ENCODE measurements around the gene DYNC2LI1.
"Not testable (repeated sequence)": the region's sequence is repeated elsewhere in the genome, so short reads cannot be mapped to it uniquely, and the experiment has no call there.

The DYNC2LI1 gene

GRCh38 chr2:43773876-43774613 lies at the start of gene DYNC2LI1:
TSS of gene DYNC2LI1 (plus strand) at chr2:43774039. CDS start at chr2:43774139, 100 bp downstream.
- peak; percentile 93 for DNase-seq

DNA sequence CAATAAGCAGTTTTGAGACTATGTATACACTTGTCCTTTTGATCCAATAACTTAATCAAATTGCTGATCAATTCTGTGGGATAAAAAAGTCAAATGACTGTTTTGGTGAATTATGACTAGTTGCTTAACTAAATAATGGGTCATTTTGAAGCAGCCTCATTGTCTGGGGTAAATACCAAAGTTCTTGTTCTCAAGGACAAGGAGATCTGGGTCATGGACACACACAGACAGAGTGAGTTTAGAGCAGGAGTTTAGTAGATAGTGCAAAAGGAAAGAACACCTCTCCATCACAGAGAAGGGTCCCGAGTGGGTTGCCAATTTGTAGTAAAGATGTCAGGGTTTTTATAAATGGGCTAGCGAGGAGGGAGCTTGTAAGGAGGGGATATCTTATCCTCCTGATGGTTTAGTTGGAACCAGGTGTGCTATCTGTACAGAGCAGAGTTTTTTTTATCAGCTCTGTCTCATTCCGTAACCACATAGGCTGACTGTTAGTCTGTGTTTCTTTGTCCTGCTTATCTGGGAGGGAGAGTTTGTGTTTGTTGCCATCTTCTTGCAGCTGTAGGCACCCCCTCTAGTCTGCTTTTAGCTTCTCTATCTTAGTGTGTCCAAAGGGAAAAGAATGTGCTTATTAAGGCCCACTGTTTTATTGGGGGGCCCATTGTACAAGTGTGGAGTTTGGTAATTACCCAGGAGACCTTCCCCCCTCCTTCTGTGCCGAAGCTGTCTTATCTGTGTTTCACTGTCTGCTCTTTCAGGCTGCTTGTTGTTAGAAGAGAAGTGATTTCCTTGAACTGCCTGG lies 48.9 kb upstream of the DYNC2LI1 start:
- no peak for DNase-seq

GRCh38 chr2:43725711-43726246 lies 48.1 kb upstream of the DYNC2LI1 start:
- DNase-seq = no peak

DNA sequence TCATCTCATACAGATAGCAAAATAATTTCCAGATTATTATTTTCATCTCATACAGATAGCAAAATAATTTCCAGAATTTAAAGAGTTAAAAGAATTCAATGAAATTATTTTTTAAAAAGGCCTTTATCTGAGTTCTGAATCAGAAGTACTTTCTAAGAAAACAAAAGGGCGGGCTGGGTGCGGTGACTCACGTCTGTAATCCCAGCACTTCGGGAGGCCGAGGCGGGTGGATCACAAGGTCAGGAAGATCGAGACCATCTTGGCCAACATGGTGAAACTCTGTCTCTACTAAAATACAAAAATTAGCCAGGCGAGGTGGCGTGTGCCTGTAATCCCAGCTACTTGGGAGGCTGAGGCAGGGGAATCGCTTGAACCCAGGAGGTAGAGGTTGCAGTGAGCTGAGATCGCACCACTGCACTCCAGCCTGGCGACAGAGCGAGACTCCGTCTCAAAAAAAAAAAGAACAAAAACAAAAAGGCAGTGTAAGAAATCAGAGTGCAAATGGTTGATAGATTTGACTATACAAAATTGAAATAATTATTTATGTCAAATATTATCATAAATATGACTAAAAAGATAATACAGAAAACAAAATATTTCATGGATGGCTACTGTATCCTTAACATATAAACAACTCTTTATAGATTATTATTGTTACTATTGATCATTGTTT lies 46.7 kb upstream of the DYNC2LI1 start:
- DNase-seq = not testable (repeated sequence)

DNA sequence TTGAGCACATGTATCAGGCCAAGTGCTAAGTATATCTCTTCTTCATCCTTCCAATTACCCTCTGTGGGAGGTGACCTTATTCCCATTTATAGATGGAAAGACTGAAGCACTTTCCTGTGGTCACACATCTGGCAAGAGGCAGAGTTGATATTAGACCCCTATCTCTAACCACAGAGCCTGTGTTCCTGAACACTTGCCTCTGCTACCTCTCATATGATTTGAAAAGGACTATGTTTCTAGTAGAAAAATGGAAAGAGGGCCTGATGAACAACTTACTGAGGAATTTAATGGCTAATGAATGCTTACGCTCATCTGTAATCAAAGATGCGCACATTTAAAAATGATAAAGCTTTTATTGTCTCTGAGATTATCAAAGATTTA lies 46.2 kb upstream of the DYNC2LI1 start:
- DNase-seq = no peak

DNA sequence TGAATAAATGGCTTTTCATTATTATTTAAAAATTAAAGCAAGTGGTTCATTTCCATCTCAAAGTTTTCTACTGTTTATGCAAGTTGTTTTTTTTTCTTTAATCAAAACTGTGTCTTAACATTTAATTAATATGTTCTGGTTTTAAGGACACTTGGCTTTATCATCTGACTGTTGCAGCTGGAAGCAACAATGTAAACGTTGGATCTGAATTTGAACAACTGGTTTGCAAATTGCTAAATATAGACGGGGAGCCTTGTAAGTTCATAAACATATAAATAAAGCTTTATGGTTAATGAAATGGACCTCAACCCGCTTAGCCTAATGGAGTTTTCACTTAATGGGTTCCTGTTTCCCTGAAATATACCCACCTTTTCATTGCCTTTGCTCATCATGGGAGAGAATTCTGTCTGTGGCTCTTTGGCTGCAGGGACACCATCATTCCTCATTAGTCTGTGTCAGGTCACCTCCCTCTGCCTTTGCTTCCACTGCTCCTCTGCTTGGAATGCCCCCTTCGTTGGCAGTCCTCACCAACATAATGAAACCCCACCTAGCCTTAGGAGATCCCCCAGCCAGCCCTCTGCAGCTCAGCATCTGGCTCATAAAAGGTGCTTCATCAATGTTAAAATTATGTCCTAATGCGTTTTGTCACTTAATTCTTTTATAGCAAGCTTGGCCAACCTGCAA lies 44.2 kb upstream of the DYNC2LI1 start:
- DNase-seq = no peak

GRCh38 chr2:43731211-43731610 lies 42.6 kb upstream of the DYNC2LI1 start:
- DNase-seq = no peak

DNA sequence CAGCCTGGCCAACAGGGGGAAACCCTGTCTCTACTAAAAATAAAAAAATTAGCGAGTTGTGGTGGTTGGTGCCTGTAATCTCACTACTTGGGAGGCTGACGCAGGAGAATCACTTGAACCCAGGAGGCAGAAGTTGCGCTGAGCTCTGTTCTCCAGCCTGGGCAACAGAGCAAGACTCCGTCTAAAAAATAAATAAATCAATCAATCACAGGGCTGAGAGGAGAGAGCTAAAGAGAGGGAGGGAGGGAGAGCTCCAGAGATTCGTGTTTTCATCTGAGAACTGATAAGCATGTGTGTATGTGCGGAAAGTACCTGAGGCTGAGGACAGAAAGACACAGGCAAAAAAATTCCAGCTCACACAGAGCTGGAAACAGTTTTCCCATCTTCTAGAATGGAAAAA lies 37.2 kb upstream of the DYNC2LI1 start:
- DNase-seq = no peak

DNA sequence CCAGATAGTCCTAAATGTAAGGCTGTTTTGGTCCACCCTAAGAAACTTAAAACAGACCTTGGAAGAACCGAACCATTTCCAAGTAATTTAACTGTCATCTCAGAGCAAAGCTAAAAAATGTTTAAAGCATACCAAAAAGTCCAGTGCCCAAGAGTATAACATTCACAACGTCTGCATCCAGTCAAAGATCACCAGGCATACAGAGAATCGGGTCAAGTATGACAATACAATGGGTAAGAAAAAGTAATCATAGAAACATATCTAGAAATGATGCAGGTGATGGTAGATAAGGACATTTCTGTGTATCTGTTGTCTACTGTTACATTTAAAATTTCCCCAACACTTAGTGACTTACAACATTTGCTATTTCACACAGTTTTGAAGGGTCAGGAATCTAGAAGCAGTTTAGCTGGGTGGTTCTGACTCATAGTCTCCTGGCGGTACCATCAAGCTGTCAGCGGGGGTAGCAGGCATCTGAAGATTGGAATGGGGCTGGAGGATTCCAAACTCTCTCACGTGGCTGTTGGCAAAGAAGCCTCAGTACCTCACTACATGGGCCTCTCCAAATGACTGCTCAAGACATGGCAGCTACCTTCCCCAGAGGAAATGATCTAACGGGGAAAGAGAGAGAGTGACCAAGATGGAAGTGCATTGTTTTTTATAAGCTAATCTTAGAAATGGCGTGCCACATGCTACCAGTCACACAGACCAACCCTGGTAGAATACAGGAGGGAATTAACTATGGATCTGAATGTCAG lies 36.6 kb upstream of the DYNC2LI1 start:
- DNase-seq = no peak

DNA sequence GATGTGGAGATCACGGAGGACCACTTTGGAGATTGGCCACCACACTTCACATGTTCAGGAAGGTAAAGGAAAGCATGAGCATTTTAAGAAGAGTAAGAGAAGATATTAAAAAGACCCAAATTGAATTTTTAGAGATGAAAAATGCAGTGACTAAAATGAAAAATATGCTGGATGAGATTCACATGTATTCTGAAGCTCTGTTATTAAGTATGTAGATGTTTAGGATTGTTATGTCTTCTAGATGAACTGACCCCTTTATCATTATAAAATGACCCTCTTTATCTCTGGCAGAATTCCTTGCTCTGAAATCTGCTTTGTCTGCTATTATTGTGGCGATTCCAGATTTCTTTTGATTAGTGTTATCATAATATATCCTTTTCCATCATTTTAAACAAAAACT lies 36.0 kb upstream of the DYNC2LI1 start:
- DNase-seq = no peak

DNA sequence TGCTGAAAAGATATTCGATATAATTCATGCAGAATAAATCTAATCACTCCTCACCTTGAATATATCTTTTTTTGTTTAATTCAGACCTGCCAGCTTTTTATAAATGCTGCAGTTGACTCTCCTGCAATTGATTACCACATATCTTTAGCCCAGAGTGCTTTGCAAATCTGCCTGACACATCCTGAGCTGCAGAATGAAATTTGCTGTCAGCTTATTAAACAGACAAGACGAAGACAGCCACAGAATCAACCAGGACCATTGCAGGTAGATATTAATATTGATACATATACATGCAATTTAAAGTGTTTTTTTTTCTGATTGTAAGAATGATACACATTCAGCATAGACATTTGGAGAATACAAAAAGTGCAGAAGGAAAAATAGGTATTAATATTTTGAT lies 35.6 kb upstream of the DYNC2LI1 start:
- no peak for DNase-seq

DNA sequence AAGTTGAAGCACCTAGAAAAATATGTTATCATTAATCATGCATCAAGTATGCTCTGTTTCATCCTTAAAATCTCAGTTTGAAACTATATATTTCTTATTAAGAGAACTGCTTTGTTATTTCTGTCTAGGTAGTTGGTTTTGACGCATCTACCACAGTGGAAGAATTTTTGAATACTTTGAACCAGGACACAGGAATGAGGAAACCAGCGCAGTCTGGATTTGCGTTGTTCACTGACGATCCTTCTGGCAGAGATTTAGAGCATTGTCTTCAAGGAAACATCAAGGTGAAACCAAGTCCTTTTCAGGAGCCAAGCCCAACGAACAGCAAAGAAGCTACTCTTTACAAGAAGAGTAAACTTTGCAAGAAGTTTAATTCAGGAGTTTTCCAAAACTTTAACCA lies 30.1 kb upstream of the DYNC2LI1 start:
- no peak for DNase-seq

- DNase-seq = no peak
These were observed 28.4 kb upstream of the DYNC2LI1 start for GRCh38 chr2:43745457-43745856.

GRCh38 chr2:43748333-43748732 lies 25.5 kb upstream of the DYNC2LI1 start:
- DNase-seq = no peak

DNA sequence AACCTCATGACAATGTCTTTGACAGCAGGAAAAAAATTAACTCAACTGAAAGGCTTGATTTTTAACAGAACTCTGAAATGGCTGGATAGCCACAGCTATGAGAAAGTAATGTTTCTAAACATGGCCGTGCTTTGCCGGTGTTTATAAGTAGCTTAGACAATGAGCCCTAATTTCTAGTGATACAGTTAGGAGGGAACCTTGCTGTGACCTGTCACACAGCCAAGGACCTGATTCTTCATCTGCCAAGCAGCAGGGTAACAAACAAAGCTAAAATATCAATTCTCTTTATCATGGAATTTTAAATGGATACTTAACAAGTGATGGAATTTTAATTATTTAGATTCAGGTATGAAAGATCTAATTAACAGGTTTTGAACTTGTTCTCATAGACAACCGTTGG lies 24.3 kb upstream of the DYNC2LI1 start:
- DNase-seq = no peak

DNA sequence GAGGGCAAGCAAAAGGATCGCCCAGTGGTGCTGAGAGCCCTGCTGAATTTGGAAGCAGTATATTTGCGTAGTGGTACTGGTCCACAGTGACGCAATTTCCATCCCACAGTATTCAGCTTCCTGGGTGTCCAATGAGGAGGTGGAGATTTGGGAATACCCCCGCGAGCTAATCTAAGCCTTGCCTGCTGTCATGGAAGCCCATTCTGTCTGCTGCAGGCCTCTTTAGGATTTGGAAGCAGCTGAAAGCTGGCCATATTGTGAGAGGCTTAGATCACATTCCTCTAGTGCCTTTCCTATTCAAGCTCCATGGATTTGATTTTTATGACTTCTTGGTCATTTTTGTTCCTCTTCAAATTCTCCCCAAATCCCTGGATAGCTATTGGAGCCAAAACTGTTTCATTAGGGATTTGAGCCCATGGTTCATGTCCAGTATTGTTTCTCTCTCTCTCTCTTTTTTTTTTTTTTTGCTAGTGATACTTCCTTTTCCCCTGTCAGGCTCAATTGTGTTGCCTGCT lies 22.3 kb upstream of the DYNC2LI1 start:
- no peak for DNase-seq

DNA sequence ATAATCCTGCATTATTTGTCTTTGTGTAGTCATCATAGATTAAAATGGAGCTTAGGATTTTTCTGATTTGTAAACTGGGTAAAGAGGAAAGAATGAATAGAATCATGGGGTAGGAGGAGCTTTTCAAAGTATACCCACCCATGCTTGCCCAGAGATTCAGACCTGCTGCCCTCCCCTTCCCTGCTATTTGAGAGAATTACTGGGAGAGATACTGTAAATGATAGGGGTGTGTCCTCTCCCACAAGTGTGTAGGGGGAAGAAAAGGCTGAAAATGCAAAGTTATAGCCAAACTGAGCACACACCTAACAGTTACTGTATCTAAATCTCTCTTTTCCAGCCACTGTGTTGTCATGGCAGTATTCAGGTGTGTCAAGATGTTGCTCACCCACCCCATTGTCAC lies 21.5 kb upstream of the DYNC2LI1 start:
- DNase-seq = no peak

GRCh38 chr2:43754180-43754579 lies 19.7 kb upstream of the DYNC2LI1 start:
- DNase-seq = no peak

- no peak for DNase-seq
These were observed 15.1 kb upstream of the DYNC2LI1 start for GRCh38 chr2:43758739-43759138.

DNA sequence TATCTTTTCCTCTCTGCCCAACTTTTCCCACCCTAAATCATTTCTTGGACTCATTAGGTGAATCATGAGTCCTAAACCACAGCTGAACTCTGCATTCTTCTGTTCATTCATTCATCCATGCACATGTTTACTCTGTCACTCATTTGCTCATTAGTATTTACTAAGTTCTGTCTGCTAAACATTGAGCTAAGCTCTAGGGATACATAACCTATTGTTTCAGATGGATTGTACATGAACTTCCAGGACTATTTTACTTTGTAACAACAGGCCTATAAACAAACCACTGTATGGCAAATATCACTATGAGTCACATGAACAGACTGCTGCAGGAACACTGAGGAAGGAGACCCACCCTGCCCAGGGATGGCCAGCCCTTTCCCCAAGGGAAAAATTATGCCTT lies 14.6 kb upstream of the DYNC2LI1 start:
- no peak for DNase-seq

GRCh38 chr2:43762286-43762685 lies 11.6 kb upstream of the DYNC2LI1 start:
- DNase-seq = no peak

GRCh38 chr2:43763091-43763490 lies 10.7 kb upstream of the DYNC2LI1 start:
- DNase-seq = no peak

All from suppressor macrophage treated with lipopolysaccharide for 4 hours (primary cell).